Naive B cell (primary cell): ENCODE data around the gene AMMECR1. TPM values are rescaled to one million over a fixed set of nuclear protein-coding genes. Genes with fewer than 3 reads are reported as not detected.

ENCODE experiments used
- ATAC-seq, 2 donors: fragments of 150-1000 bp; cut with Tn5 transposase; 2 replicates each; pipeline ENCODE4 v1.10.0; 2021; ENCODE audit warnings: low read depth in 2 of 2, mild to moderate bottlenecking in 2 of 2, moderate library complexity in 2 of 2
- DNase-seq: peaks from one replicate; pipeline ENCODE4 v3.0.0; 2022
- H3K27ac Mint-ChIP-seq, 6 donors: one replicate each; pipeline ENCODE4 v1.8.0; 2020 to 2022; ENCODE audit warnings: mild to moderate bottlenecking in 6 of 6, mixed read lengths in 6 of 6, moderate library complexity in 5 of 6, inconsistent platforms in 2 of 6
- H3K27me3 Mint-ChIP-seq, 3 donors: one replicate each; pipeline ENCODE4 v1.8.0; 2021 to 2022; ENCODE audit warnings: mixed read lengths in 3 of 3, mild to moderate bottlenecking in 1 of 3
- H3K36me3 Mint-ChIP-seq, 2 donors: one replicate each; pipeline ENCODE4 v1.8.0; 2020 to 2022; ENCODE audit warnings: mixed read lengths in 2 of 2, inconsistent platforms in 1 of 2, mild to moderate bottlenecking in 1 of 2
- H3K4me1 Mint-ChIP-seq, 3 donors: one replicate each; pipeline ENCODE4 v1.8.0; 2020 to 2022; ENCODE audit warnings: mixed read lengths in 3 of 3, inconsistent platforms in 1 of 3, mild to moderate bottlenecking in 1 of 3, moderate library complexity in 1 of 3
- H3K4me3 Mint-ChIP-seq, 8 donors: one replicate each; pipeline ENCODE4 v1.8.0; 2020 to 2022; ENCODE audit warnings: mild to moderate bottlenecking in 8 of 8, mixed read lengths in 8 of 8, moderate library complexity in 8 of 8, inconsistent platforms in 2 of 8
- H3K9me3 Mint-ChIP-seq, 7 donors: one replicate each; pipeline ENCODE4 v1.8.0; 2020 to 2022; ENCODE audit warnings: mixed read lengths in 7 of 7, mild to moderate bottlenecking in 5 of 7, inconsistent platforms in 2 of 7, moderate library complexity in 1 of 7
- polyA plus RNA-seq, 6 donors: library from polyadenylated mRNA; unstranded; fragments of 300-500 nt; fragmentation: Illumina TruSeq; gene quantifications; one replicate each; pipeline ENCODE4 v1.2.3, GENCODE V29; 2021; ENCODE audit warnings: low read depth in 6 of 6

The AMMECR1 gene
- polyA plus RNA-seq, 6 donors from 2014 or later = 4.4 to 11.4 (median 8.2) TPM

DNA sequence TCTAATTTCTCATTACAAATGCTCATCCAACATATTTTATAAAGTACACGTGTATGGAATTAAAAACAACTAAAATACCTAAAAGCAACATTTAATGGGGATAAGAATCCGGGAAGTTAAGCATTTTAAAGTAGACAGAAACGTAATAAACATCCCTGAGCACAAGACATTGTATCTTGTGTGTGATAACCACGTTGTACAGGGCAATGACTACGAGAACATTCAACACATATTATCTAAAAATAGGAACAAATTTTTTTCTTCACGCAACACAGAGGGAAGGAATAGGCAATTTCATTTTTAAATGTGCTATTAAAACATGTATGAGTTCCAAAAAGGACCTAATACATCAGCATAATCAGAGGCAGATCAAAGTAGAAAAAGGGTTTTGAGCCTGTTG, 49.5 kb downstream of the AMMECR1 start:
- Mint-ChIP-seq H3K27ac (no peak overlapping the region), H3K36me3 (no peaks in the 10 kb centered on the region), H3K9me3 (peaks cover 0 to 4% (median 0%) of the 10 kb centered on the region in 7 donors), H3K4me1 (peaks cover 20 to 23% (median 22%) of the 10 kb centered on the region in 3 donors), H3K4me3 (peak overlapping the region in 1 of 8 donors; percentile 60), H3K27me3 (no peaks in the 10 kb centered on the region)
- DNase-seq = no peak
- no peak for ATAC-seq

DNA sequence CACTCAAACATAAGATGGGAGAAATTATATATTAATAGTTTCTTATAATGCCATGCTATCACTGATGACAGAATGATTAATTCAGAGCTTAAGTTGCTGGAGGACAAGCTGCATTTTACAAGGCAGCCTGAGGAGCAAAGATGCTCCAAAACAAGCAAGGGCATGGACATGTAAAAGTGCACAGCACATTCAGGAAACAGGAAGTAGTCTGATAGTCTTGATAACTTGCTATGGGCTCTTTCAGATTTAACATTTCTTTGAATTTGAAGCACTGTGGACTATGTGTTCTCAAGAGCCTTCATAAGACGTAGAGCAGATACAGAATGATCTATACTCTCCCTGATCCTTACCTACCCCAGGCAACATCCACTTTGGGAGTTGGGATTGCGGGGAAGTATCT, 50.0 kb downstream of the AMMECR1 start:
- no peak for ATAC-seq
- H3K9me3 Mint-ChIP-seq = no peaks in the 10 kb centered on the region
- no peak overlapping the region for H3K27ac Mint-ChIP-seq
- DNase-seq = no peak
- H3K4me1 Mint-ChIP-seq = peaks cover 18 to 20% (median 19%) of the 10 kb centered on the region in 3 donors
- no peaks in the 10 kb centered on the region for H3K27me3 Mint-ChIP-seq
- H3K4me3 Mint-ChIP-seq = no peak overlapping the region
- no peaks in the 10 kb centered on the region for H3K36me3 Mint-ChIP-seq

DNA sequence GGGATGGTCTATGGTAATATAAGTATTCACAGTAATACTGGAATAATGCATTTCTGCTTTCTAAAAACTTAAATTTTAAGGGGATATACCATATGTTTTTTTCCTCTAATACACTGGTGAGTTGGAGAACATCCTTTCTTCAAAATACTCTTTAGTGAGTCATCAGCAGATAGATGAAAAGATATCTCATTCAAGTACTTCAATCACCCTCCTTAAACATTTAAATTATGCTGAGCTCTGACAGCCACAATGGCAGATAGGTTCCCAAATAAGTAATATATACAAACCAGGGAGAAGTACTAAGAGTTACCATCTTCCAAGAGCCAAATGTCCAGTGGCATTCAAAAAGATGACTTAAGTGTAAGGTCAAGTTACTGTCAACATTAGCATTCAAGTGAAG, 52.2 kb downstream of the AMMECR1 start:
- DNase-seq (no peak), ATAC-seq (no peak)
- Mint-ChIP-seq H3K27me3 (no peaks in the 10 kb centered on the region), H3K36me3 (peaks cover 0 to 3% of the 10 kb centered on the region in 2 donors), H3K27ac (no peak overlapping the region), H3K4me1 (peaks cover 9 to 15% (median 15%) of the 10 kb centered on the region in 3 donors), H3K4me3 (no peak overlapping the region), H3K9me3 (no peaks in the 10 kb centered on the region)

DNA sequence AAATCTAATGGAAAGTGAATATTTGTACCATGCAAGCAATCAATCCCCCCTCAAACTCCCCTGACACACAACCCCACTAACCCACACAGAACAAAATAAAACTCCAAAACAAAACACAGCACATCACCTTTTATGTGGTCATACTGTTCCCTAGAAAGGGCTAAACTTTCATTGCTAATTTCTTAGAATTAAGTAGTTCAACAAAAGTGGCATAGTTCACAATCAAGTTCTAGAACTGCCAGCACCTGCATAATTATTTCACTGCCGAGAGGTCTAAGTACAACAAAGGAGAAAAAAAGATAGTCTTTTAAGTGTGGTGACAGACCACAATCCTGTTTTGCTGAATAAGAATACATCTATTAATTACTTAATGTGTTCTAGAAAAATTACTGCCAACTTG, 58.8 kb downstream of the AMMECR1 start:
- Mint-ChIP-seq H3K4me1 (peaks cover 0 to 2% (median 0%) of the 10 kb centered on the region in 3 donors), H3K27ac (peak overlapping the region in 1 of 6 donors; percentile 89), H3K27me3 (no peaks in the 10 kb centered on the region), H3K36me3 (peaks cover 0 to 4% of the 10 kb centered on the region in 2 donors), H3K4me3 (no peak overlapping the region), H3K9me3 (no peaks in the 10 kb centered on the region)
- DNase-seq (no peak), ATAC-seq (no peak)

DNA sequence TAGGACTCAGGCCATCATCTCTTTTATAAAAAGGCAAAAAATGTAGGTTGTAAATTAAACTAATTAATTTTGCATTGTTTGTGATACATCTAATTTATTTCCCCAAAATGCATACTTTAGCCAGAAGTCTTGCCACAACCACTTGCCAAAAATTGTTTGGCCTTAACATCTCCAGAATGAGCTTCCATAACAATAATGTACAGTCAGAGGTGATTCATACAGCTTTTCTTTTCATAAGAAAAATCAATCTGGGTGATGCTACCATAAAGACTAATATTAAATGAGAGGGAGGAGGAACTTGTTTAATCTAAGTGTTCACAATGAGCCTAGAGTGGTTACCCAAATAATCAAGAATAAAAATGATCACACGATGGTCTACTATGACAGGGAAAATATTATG, 59.3 kb downstream of the AMMECR1 start:
- DNase-seq (no peak), ATAC-seq (no peak)
- H3K36me3 Mint-ChIP-seq = peaks cover 0 to 4% of the 10 kb centered on the region in 2 donors
- H3K27ac Mint-ChIP-seq = no peak overlapping the region
- no peak overlapping the region for H3K4me3 Mint-ChIP-seq
- H3K4me1 Mint-ChIP-seq = peaks cover 0 to 5% (median 0%) of the 10 kb centered on the region in 3 donors
- H3K27me3 Mint-ChIP-seq = no peaks in the 10 kb centered on the region
- H3K9me3 Mint-ChIP-seq = no peaks in the 10 kb centered on the region

DNA sequence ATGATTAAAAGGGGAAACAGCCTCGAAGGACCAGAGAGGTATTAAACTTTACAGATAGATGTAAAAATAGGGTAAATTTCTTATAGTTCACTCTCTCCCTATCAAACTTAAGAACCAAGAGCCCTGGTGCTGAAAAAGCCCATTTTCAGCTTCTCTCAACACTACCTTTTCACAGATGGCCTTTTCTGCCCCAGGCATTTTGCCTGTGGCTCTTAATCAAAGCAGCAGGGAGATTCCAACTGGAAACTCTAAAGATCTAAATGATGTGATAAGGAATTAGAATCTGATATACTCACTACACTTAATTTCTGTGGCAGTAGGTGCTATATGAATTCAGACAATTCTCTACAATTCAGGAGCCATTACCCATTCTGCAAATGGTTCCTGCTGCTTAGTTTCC, 60.0 kb downstream of the AMMECR1 start:
- Mint-ChIP-seq H3K4me1 (peaks cover 0 to 8% (median 2%) of the 10 kb centered on the region in 3 donors), H3K4me3 (no peak overlapping the region), H3K36me3 (peaks cover 0 to 4% of the 10 kb centered on the region in 2 donors), H3K27ac (no peak overlapping the region), H3K9me3 (peaks cover 0 to under 1% (median 0%) of the 10 kb centered on the region in 7 donors), H3K27me3 (no peaks in the 10 kb centered on the region)
- ATAC-seq (no peak), DNase-seq (no peak)

DNA sequence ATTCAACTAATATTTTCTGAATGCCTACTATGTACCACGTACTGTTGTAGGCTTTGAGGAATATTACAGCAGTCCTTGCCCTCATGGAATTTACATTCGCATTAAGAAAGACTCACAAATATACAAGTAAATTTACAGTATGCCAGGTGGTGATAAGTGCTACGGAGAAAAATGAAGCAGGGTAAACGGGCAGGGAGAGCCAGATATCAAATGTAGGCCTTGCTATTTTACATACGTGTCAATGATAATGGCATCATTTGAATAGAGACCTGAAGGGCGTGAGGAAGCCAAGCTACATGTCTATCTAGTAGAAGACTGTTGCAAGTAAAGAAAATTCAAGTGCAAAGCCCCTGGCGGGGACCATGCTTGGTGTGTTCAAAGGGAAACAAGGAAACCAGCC, 65.2 kb downstream of the AMMECR1 start:
- peaks cover 4 to 22% (median 13%) of the 10 kb centered on the region in 3 donors for H3K4me1 Mint-ChIP-seq
- H3K4me3 Mint-ChIP-seq = no peak overlapping the region
- H3K27ac Mint-ChIP-seq = no peak overlapping the region
- DNase-seq (no peak), ATAC-seq (no peak)
- no peaks in the 10 kb centered on the region for H3K27me3 Mint-ChIP-seq
- H3K9me3 Mint-ChIP-seq = peaks cover 0 to 4% (median 0%) of the 10 kb centered on the region in 7 donors
- no peaks in the 10 kb centered on the region for H3K36me3 Mint-ChIP-seq

DNA sequence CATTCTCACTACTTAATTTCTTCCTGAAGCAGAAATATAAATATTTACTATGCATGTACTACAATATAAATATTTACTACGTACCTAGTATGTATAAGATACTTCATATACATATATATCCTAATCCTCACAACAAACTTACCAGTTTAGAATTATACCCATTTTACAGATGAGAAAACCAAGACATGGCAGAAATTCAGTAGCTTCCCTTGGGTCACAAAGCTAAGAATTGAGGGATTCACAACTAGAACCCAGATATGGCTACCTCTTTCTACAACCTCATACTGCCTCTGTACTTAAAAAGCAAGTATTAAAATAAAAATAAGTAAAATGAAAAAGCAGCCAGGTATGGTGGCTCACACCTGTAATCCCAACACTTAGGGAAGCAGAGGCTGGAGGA, 65.9 kb downstream of the AMMECR1 start:
- peaks cover 0 to 4% (median 0%) of the 10 kb centered on the region in 7 donors for H3K9me3 Mint-ChIP-seq
- no peaks in the 10 kb centered on the region for H3K27me3 Mint-ChIP-seq
- DNase-seq (no peak), ATAC-seq (no peak)
- H3K4me3 Mint-ChIP-seq = no peak overlapping the region
- no peak overlapping the region for H3K27ac Mint-ChIP-seq
- H3K36me3 Mint-ChIP-seq = no peaks in the 10 kb centered on the region
- peaks cover 4 to 22% (median 13%) of the 10 kb centered on the region in 3 donors for H3K4me1 Mint-ChIP-seq

DNA sequence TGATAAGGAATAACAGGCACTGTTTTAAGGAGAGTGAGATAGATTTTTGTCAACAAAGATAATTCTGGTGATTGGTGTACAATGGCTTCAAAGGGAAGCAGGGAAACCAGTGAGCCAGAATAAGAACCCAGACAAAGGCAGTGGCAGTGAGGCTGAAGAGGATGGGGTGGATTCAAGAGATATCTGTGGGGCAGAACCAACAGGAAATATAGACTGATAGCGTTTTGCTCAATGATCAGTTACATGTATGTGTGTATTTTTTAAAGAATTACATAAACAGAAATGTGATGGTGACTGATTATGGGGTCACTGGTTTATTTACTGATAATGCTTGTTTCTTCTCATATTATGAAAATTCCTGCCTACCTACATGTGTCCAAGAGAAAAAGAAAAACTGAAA, 66.4 kb downstream of the AMMECR1 start:
- no peak for DNase-seq
- H3K4me1 Mint-ChIP-seq = peaks cover 4 to 22% (median 16%) of the 10 kb centered on the region in 3 donors
- ATAC-seq = no peak
- no peak overlapping the region for H3K4me3 Mint-ChIP-seq
- no peaks in the 10 kb centered on the region for H3K36me3 Mint-ChIP-seq
- peak overlapping the region in 1 of 6 donors; percentile 16 for H3K27ac Mint-ChIP-seq
- no peaks in the 10 kb centered on the region for H3K27me3 Mint-ChIP-seq
- H3K9me3 Mint-ChIP-seq = peaks cover 0 to 4% (median 0%) of the 10 kb centered on the region in 7 donors

DNA sequence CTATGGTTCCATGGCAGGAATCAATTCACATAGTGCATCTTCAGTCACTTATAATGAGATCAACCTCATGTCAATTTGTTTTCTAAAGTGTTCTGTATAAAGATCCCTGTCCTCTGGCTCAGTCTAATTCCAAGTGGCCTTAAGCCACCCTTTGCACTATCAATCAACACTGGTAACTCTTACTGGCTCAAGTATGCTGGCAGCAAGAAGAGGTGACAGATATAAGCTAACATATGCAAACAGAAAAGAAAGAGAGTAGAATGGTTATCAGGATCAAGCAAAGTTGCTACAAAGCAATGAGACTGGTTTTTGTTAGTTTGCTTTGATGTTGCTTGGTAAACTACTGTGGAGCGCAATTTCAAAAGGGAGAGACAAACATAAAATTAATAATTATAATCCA, 67.0 kb downstream of the AMMECR1 start:
- H3K4me1 Mint-ChIP-seq = peaks cover 4 to 22% (median 19%) of the 10 kb centered on the region in 3 donors
- no peak for DNase-seq
- no peak overlapping the region for H3K4me3 Mint-ChIP-seq
- no peaks in the 10 kb centered on the region for H3K36me3 Mint-ChIP-seq
- peak overlapping the region in 1 of 6 donors; percentile 47 for H3K27ac Mint-ChIP-seq
- H3K27me3 Mint-ChIP-seq = no peaks in the 10 kb centered on the region
- no peak for ATAC-seq
- H3K9me3 Mint-ChIP-seq = peaks cover 0 to 4% (median 0%) of the 10 kb centered on the region in 7 donors

DNA sequence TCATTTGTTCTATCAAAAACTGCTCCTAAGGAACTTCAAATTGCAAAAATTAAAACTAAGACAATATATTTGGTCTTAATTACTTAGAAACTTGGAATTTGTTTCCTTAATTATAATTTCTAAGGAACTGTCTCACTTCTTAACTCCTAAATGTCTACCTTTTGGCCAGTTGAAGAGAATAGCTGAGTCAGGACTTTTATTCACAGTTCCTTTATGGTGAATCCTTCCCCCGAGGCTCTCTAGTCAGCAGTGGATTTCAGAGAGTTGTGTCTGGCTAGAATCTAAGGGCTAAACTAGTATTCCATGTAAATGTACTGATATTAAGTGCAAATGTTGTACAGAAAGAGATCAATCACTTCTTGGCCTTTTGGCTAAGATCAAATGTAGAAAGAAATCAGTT, 69.3 kb downstream of the AMMECR1 start:
- H3K4me1 Mint-ChIP-seq = peaks cover 4 to 23% (median 17%) of the 10 kb centered on the region in 3 donors

DNA sequence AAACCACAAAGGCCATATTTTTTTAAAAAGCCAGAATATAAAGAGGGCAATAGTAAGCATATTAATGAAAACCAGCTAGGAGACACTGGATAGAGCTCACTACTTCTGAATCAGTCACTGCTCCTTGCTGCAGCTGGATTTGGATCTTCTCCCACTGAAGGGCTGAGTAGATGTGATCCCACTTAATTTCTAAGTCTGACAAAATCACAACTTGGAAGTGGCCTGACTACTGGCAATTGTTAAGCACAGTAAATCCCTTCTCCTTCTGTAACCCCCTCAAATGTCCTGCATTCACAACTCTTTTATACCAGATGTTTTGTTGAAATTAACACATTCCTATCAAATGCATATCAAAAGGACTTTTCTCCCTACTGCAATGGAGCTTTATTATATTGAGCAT, 72.9 kb downstream of the AMMECR1 start:
- H3K36me3 Mint-ChIP-seq = peaks cover 0 to 7% of the 10 kb centered on the region in 2 donors
- no peak for DNase-seq
- H3K27ac Mint-ChIP-seq = peak overlapping the region in 1 of 6 donors; percentile 18
- H3K4me1 Mint-ChIP-seq = peaks cover 0 to 17% (median 10%) of the 10 kb centered on the region in 3 donors
- peaks cover 0 to 12% (median 7%) of the 10 kb centered on the region in 7 donors for H3K9me3 Mint-ChIP-seq
- ATAC-seq = no peak
- H3K27me3 Mint-ChIP-seq = no peaks in the 10 kb centered on the region
- no peak overlapping the region for H3K4me3 Mint-ChIP-seq

More for the DNA sequence above, 69.3 kb downstream of the AMMECR1 start:
- DNase-seq (no peak), ATAC-seq (no peak)
- Mint-ChIP-seq H3K36me3 (no peaks in the 10 kb centered on the region), H3K9me3 (peaks cover 0 to 4% (median 0%) of the 10 kb centered on the region in 7 donors), H3K27ac (peak overlapping the region in 1 of 6 donors; percentile 75), H3K4me3 (no peak overlapping the region), H3K27me3 (no peaks in the 10 kb centered on the region)

DNA sequence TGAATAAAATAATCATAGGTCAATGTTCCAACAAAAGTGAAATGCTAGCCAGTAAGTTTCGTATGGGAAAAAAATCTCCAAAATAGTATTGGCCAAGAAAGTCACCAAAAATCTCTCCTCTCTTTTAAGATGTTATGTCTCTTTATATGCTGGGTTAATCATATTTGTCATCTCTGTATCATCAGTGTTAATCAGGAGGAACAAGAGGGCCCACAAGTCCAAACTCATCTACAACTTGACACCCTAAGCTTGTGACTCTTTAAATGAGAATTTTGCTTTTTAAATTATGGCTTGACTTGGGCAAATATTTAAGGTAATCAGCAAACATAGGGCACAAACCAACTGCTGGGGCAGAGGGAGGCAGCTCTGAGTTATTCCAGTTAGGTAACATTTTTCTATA, 75.5 kb downstream of the AMMECR1 start:
- Mint-ChIP-seq H3K27me3 (no peaks in the 10 kb centered on the region), H3K27ac (no peak overlapping the region), H3K4me1 (peaks cover 0 to 22% (median 15%) of the 10 kb centered on the region in 3 donors), H3K4me3 (no peak overlapping the region), H3K36me3 (peaks cover 5 to 7% of the 10 kb centered on the region in 2 donors), H3K9me3 (peaks cover 0 to 24% (median 7%) of the 10 kb centered on the region in 7 donors)
- DNase-seq (no peak), ATAC-seq (no peak)

DNA sequence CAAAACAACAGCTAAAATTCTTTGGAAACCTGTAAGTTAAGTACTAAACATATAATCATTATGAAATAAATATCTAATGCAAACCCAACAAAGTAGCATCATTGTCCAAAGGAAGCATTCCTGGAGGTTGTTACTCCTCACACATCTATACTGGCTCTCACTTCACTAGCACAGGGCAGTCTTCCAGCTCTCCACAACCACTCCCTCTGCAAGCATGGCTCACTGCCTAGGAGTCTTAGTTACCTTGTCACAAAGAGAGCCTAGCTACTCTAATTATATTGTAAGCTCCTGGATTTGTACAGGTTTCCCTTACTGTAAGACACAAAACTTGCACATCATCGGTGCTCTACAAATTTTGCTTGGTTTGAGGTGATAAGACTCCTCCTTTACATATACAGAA, 76.1 kb downstream of the AMMECR1 start:
- ATAC-seq = no peak
- Mint-ChIP-seq H3K4me1 (peaks cover 0 to 22% (median 13%) of the 10 kb centered on the region in 3 donors), H3K4me3 (no peak overlapping the region), H3K27me3 (no peaks in the 10 kb centered on the region), H3K36me3 (peaks cover 5 to 7% of the 10 kb centered on the region in 2 donors), H3K9me3 (peaks cover 0 to 24% (median 7%) of the 10 kb centered on the region in 7 donors), H3K27ac (peak overlapping the region in 1 of 6 donors; percentile 51)
- DNase-seq = no peak
